IMR-90 (cell line): ENCODE data around the gene RBPJ.

Experiments used
- BHLHE40 ChIP-seq: fragments of 150-350 bp; IDR thresholded peaks from 2 replicates; pipeline ENCODE4 v1.6.1; 2016; ENCODE audit warnings: mild to moderate bottlenecking, low read depth, low read length
- CEBPB ChIP-seq: IDR thresholded peaks from 2 replicates; pipeline ENCODE4 v1.6.1; 2012; ENCODE audit warnings: low read depth, low read length, improper control_type of control experiment
- CHD1 ChIP-seq: IDR thresholded peaks from 2 replicates; pipeline ENCODE4 v1.6.1; 2012; ENCODE audit warnings: low read depth, low read length, improper control_type of control experiment
- CTCF ChIP-seq: conservative IDR thresholded peaks from 2 replicates; pipeline ENCODE4 v1.5.1; 2012; ENCODE audit warnings: mild to moderate bottlenecking, low read depth, low read length, improper control_type of control experiment
- ELK1 ChIP-seq: fragments of 150-350 bp; IDR thresholded peaks from 2 replicates; pipeline ENCODE4 v1.6.1; 2016; ENCODE audit warnings: low read depth, mild to moderate bottlenecking, low read length, moderate library complexity, borderline replicate concordance
- FOS ChIP-seq: fragments of 150-350 bp; IDR thresholded peaks from 2 replicates; pipeline ENCODE4 v1.6.1; 2016; ENCODE audit warnings: low read depth, low read length
- MAFK ChIP-seq: IDR thresholded peaks from 2 replicates; pipeline ENCODE4 v1.6.1; 2012; ENCODE audit warnings: low read depth, low read length, improper control_type of control experiment
- MAZ ChIP-seq: IDR thresholded peaks from 2 replicates; pipeline ENCODE4 v1.6.1; 2012; ENCODE audit warnings: low read depth, mild to moderate bottlenecking, low read length, improper control_type of control experiment, moderate library complexity, borderline replicate concordance
- MXI1 ChIP-seq: IDR thresholded peaks from 2 replicates; pipeline ENCODE4 v1.6.1; 2012; ENCODE audit warnings: low read depth, mild to moderate bottlenecking, low read length, moderate library complexity, borderline replicate concordance
- POLR2A ChIP-seq: IDR thresholded peaks from 2 replicates; pipeline ENCODE4 v1.6.1; 2012; ENCODE audit warnings: mild to moderate bottlenecking, low read depth, low read length
- RAD21 ChIP-seq: IDR thresholded peaks from 2 replicates; pipeline ENCODE4 v1.6.1; 2012; ENCODE audit warnings: low read length, improper control_type of control experiment
- RCOR1 ChIP-seq: IDR thresholded peaks from 2 replicates; pipeline ENCODE4 v1.6.1; 2012; ENCODE audit warnings: mild to moderate bottlenecking, low read length, improper control_type of control experiment; ENCODE audit not compliant: insufficient replicate concordance
- SMC3 ChIP-seq: fragments of 150-350 bp; IDR thresholded peaks from 2 replicates; pipeline ENCODE4 v1.6.1; 2016; ENCODE audit warnings: low read depth, mild to moderate bottlenecking, antibody characterized with exemption, low read length, moderate library complexity
- USF2 ChIP-seq: fragments of 150-350 bp; IDR thresholded peaks from 2 replicates; pipeline ENCODE4 v1.6.1; 2017; ENCODE audit warnings: mild to moderate bottlenecking, antibody characterized with exemption, low read length, low read depth

GRCh38 chr4:26475716-26476115 is 154.9 kb downstream of the RBPJ start:
- no peak for TF ChIP-seq ELK1
- TF ChIP-seq CTCF, result no peak
- no peak for TF ChIP-seq CEBPB
- TF ChIP-seq POLR2A, result no peak
- TF ChIP-seq RCOR1, result no peak
- TF ChIP-seq RAD21, result no peak
- TF ChIP-seq FOS, result no peak
- TF ChIP-seq MAZ, result no peak
- no peak for TF ChIP-seq MAFK
- TF ChIP-seq USF2, result no peak
- no peak for TF ChIP-seq MXI1
- TF ChIP-seq CHD1, result no peak
- TF ChIP-seq BHLHE40, result no peak
- TF ChIP-seq SMC3, result no peak
